IMR-90 (cell line): ENCODE data around the gene PRR20D. TPM values are rescaled to one million over a fixed set of nuclear protein-coding genes. Genes with fewer than 3 reads are reported as not detected.

Experiments used
- ATAC-seq: fragments of 200-7000 bp; cut with Tn5 transposase; 2 replicates; pipeline ENCODE4 v1.9.1; 2020; ENCODE audit warnings: low read depth, mild to moderate bottlenecking, moderate library complexity
- BruUV-seq: library from RNA; stranded (reverse); fragments of 400-500 nt; replicated peaks from 2 replicates; lab custom pipeline; 2021; lab: Mats Ljungman, UMichigan
- CTCF ChIA-PET: fragments of 300-600 bp; formaldehyde crosslinking; extraction: SDS; loops from one replicate; lab custom pipeline; 2021; ENCODE audit warnings: antibody characterized with exemption; lab: Yijun Ruan, JAX
- POLR2A ChIA-PET: fragments of 300-600 bp; sonication (Branson Sonifier 250); formaldehyde crosslinking; loops from one replicate; lab custom pipeline; 2022; ENCODE audit warnings: antibody characterized with exemption; ENCODE audit not compliant: unreplicated experiment; lab: Charles Lee
- DNase-seq: peaks from one replicate; pipeline ENCODE4 v3.0.0; 2013
- H2AFZ ChIP-seq: replicated peaks from 2 replicates; pipeline ENCODE3; 2013; ENCODE audit warnings: low read length, mild to moderate bottlenecking; ENCODE audit not compliant: poor library complexity
- H2AK5ac ChIP-seq: 2 replicates; pipeline ENCODE4 v1.6.1; 2013; ENCODE audit warnings: low read depth, low read length, inconsistent platforms
- H2AK9ac ChIP-seq: replicated peaks from 2 replicates; pipeline ENCODE3; 2013; ENCODE audit warnings: mild to moderate bottlenecking, low read depth, low read length, moderate library complexity; ENCODE audit not compliant: poor library complexity
- H2BK120ac ChIP-seq: 2 replicates; pipeline ENCODE4 v1.6.1; 2013; ENCODE audit warnings: low read depth, low read length, inconsistent platforms
- H2BK15ac ChIP-seq: 3 replicates; pipeline ENCODE4 v1.6.1; 2013; ENCODE audit warnings: low read depth, low read length, inconsistent platforms
- H2BK20ac ChIP-seq: 2 replicates; pipeline ENCODE4 v1.6.1; 2013; ENCODE audit warnings: low read depth, mild to moderate bottlenecking, inconsistent platforms, low read length, moderate library complexity
- H2BK5ac ChIP-seq: 2 replicates; pipeline ENCODE4 v1.6.1; 2013; ENCODE audit warnings: mild to moderate bottlenecking, low read depth, low read length, inconsistent platforms; ENCODE audit not compliant: poor library complexity, severe bottlenecking
- H3K14ac ChIP-seq: replicated peaks from 2 replicates; pipeline ENCODE4 v1.6.1; 2013; ENCODE audit warnings: low read depth, low read length, inconsistent platforms
- H3K18ac ChIP-seq: 2 replicates; pipeline ENCODE4 v1.6.1; 2013; ENCODE audit warnings: low read depth, low read length, control low read depth
- H3K23ac ChIP-seq: 2 replicates; pipeline ENCODE4 v1.6.1; 2013; ENCODE audit warnings: low read depth, low read length, inconsistent platforms
- H3K27ac ChIP-seq: 2 replicates; pipeline ENCODE4 v1.5.1; 2013; ENCODE audit warnings: mild to moderate bottlenecking, control low read depth, low read length; ENCODE audit not compliant: insufficient read depth
- H3K27me3 ChIP-seq: 2 replicates; pipeline ENCODE4 v1.6.1; 2013; ENCODE audit warnings: low read length; ENCODE audit not compliant: control insufficient read depth, insufficient read depth
- H3K36me3 ChIP-seq: 2 replicates; pipeline ENCODE4 v1.6.1; 2013; ENCODE audit warnings: low read length, mixed read lengths; ENCODE audit not compliant: control insufficient read depth, insufficient read depth
- H3K4ac ChIP-seq: 2 replicates; pipeline ENCODE4 v1.6.1; 2013; ENCODE audit warnings: low read depth, low read length, inconsistent platforms
- H3K4me1 ChIP-seq: 2 replicates; pipeline ENCODE4 v1.6.1; 2013; ENCODE audit warnings: low read length, mixed read lengths; ENCODE audit not compliant: control insufficient read depth, insufficient read depth
- H3K4me2 ChIP-seq: 2 replicates; pipeline ENCODE4 v1.6.1; 2013; ENCODE audit warnings: low read depth, mild to moderate bottlenecking, control low read depth, low read length, moderate library complexity
- H3K4me3 ChIP-seq: 2 replicates; pipeline ENCODE4 v1.5.1; 2013; ENCODE audit warnings: low read depth, mild to moderate bottlenecking, control low read depth, low read length, moderate library complexity; ENCODE audit not compliant: insufficient read depth
- H3K56ac ChIP-seq: 2 replicates; pipeline ENCODE4 v1.6.1; 2013; ENCODE audit warnings: low read length, inconsistent platforms; ENCODE audit not compliant: insufficient read depth; ENCODE audit errors: extremely low read depth
- H3K79me1 ChIP-seq, 2 experiments: 2 replicates each; pipeline ENCODE4 v1.6.1; 2013; ENCODE audit warnings: low read length in 2 of 2, inconsistent platforms in 1 of 2, low read depth in 1 of 2
- H3K9ac ChIP-seq: 2 replicates; pipeline ENCODE4 v1.6.1; 2013; ENCODE audit warnings: low read depth, low read length, control low read depth
- H3K9me1 ChIP-seq: 2 replicates; pipeline ENCODE4 v1.6.1; 2013; ENCODE audit warnings: low read length, inconsistent platforms; ENCODE audit not compliant: insufficient read depth
- H3K9me3 ChIP-seq: 2 replicates; pipeline ENCODE4 v1.6.1; 2013; ENCODE audit warnings: low read length; ENCODE audit not compliant: control insufficient read depth, insufficient read depth
- H4K20me1 ChIP-seq: 2 replicates; pipeline ENCODE4 v1.6.1; 2013; ENCODE audit warnings: low read length, inconsistent platforms; ENCODE audit not compliant: insufficient read depth
- H4K5ac ChIP-seq: 2 replicates; pipeline ENCODE4 v1.6.1; 2013; ENCODE audit warnings: mild to moderate bottlenecking, low read depth, low read length, control low read depth
- H4K8ac ChIP-seq, 2 experiments: 2 replicates each; pipeline ENCODE4 v1.6.1; 2013; ENCODE audit warnings: low read depth in 2 of 2, low read length in 2 of 2, control low read depth in 1 of 2, inconsistent platforms in 1 of 2
- H4K91ac ChIP-seq: 2 replicates; pipeline ENCODE4 v1.6.1; 2013; ENCODE audit warnings: low read depth, low read length, inconsistent platforms; ENCODE audit not compliant: insufficient read depth
- BHLHE40 ChIP-seq: fragments of 150-350 bp; IDR thresholded peaks from 2 replicates; pipeline ENCODE4 v1.6.1; 2016; ENCODE audit warnings: mild to moderate bottlenecking, low read depth, low read length
- CEBPB ChIP-seq: IDR thresholded peaks from 2 replicates; pipeline ENCODE4 v1.6.1; 2012; ENCODE audit warnings: low read depth, low read length, improper control_type of control experiment
- CHD1 ChIP-seq: IDR thresholded peaks from 2 replicates; pipeline ENCODE4 v1.6.1; 2012; ENCODE audit warnings: low read depth, low read length, improper control_type of control experiment
- FOS ChIP-seq: fragments of 150-350 bp; IDR thresholded peaks from 2 replicates; pipeline ENCODE4 v1.6.1; 2016; ENCODE audit warnings: low read depth, low read length
- MAFK ChIP-seq: IDR thresholded peaks from 2 replicates; pipeline ENCODE4 v1.6.1; 2012; ENCODE audit warnings: low read depth, low read length, improper control_type of control experiment
- MAZ ChIP-seq: IDR thresholded peaks from 2 replicates; pipeline ENCODE4 v1.6.1; 2012; ENCODE audit warnings: low read depth, mild to moderate bottlenecking, low read length, improper control_type of control experiment, moderate library complexity, borderline replicate concordance
- MXI1 ChIP-seq: IDR thresholded peaks from 2 replicates; pipeline ENCODE4 v1.6.1; 2012; ENCODE audit warnings: low read depth, mild to moderate bottlenecking, low read length, moderate library complexity, borderline replicate concordance
- NFE2L2 ChIP-seq: fragments of 150-350 bp; IDR thresholded peaks from 2 replicates; pipeline ENCODE4 v1.6.1; 2016; ENCODE audit warnings: low read depth, mild to moderate bottlenecking, low read length
- POLR2A ChIP-seq: IDR thresholded peaks from 2 replicates; pipeline ENCODE4 v1.6.1; 2012; ENCODE audit warnings: mild to moderate bottlenecking, low read depth, low read length
- RAD21 ChIP-seq: IDR thresholded peaks from 2 replicates; pipeline ENCODE4 v1.6.1; 2012; ENCODE audit warnings: low read length, improper control_type of control experiment
- RCOR1 ChIP-seq: IDR thresholded peaks from 2 replicates; pipeline ENCODE4 v1.6.1; 2012; ENCODE audit warnings: mild to moderate bottlenecking, low read length, improper control_type of control experiment; ENCODE audit not compliant: insufficient replicate concordance
- RFX5 ChIP-seq: IDR thresholded peaks from 2 replicates; pipeline ENCODE4 v1.8.0; 2012; ENCODE audit warnings: low read depth, mild to moderate bottlenecking, low read length, moderate library complexity
- SMC3 ChIP-seq: fragments of 150-350 bp; IDR thresholded peaks from 2 replicates; pipeline ENCODE4 v1.6.1; 2016; ENCODE audit warnings: low read depth, mild to moderate bottlenecking, antibody characterized with exemption, low read length, moderate library complexity
- WGBS, 2 experiments: methylation state at CpG; one replicate each; pipeline versions ENCODE4 v1.1.5 to v1.1.7; 2013; ENCODE audit warnings: missing lambda C conversion rate in 2 of 2; ENCODE audit not compliant: insufficient read length in 1 of 2; ENCODE audit errors: extremely low coverage in 2 of 2; 5-methylcytosine and 5-hydroxymethylcytosine counted together
- dilution Hi-C: fragments of 300-500 bp; cut with HindIII; formaldehyde crosslinking; loops from one replicate; pipeline ENCODE4 v1.14.3; 2018; ENCODE audit warnings: low sequenced_read_pairs; ENCODE audit not compliant: unreplicated experiment
- in situ Hi-C: fragments of 300-500 bp; cut with MboI; formaldehyde crosslinking; loops from 3 replicates; pipeline ENCODE4 v1.14.3; 2019; ENCODE audit warnings: low sequenced_read_pairs, inconsistent platforms, mixed read lengths
- intact Hi-C: fragments of 100-400 bp; cut with micrococcal nuclease; formaldehyde crosslinking; loops from 2 replicates; pipeline ENCODE4 v1.10.0; 2022
- polyA plus RNA-seq, 3 experiments: library from polyadenylated mRNA; depleted of rRNA; stranded (reverse); fragments of >200 nt; gene quantifications; 2 replicates each; pipeline ENCODE4 v1.2.3, GENCODE V29; 2012; ENCODE audit warnings: low replicate concordance in 1 of 3
- total RNA-seq: library from RNA; depleted of rRNA; stranded (reverse); fragments of >200 nt; gene quantifications from 2 replicates; pipeline ENCODE4 v1.2.3, GENCODE V29; 2012
- TF ChIP-seq, protein P1 (sequence below): fragments of 150-350 bp; IDR thresholded peaks from 2 replicates; pipeline ENCODE4 v1.6.1; 2016; ENCODE audit warnings: low read depth, mild to moderate bottlenecking, low read length, moderate library complexity, borderline replicate concordance
- TF ChIP-seq, protein P2 (sequence below): conservative IDR thresholded peaks from 2 replicates; pipeline ENCODE4 v1.5.1; 2012; ENCODE audit warnings: mild to moderate bottlenecking, low read depth, low read length, improper control_type of control experiment
- TF ChIP-seq, protein P3 (sequence below): fragments of 150-350 bp; IDR thresholded peaks from 2 replicates; pipeline ENCODE4 v1.6.1; 2017; ENCODE audit warnings: mild to moderate bottlenecking, antibody characterized with exemption, low read length, low read depth

Gene PRR20D
- total and polyA plus RNA-seq, 2 of the 4 experiments (the other 2 are of a cell fraction) = not detected

DNA sequence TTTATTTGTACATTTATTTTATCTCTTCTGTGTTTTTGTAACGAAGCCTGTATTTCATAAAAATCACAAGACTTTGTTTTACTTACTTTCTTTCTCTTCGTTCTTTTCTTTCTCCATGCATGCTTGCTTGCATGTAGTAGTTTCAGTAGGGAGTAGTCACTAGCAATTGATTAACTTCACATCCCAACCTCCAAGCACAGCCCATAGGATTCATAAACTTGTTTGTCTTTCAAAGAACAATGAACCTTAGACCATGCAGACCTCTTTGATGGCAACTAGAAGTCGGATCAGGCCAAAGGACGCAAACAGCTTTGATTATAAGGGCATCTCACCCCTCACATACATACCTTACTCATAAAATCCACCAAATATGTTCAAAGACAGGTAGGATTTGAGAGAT is 22.8 kb upstream of the PRR20D start:
- Histone ChIP-seq H3K9ac (no peak overlapping the region), H4K20me1 (no peaks in the 10 kb centered on the region), H2AFZ (no peak overlapping the region), H2BK15ac (no peak overlapping the region), H3K27ac (no peak overlapping the region), H3K14ac (no peak overlapping the region), H4K91ac (no peak overlapping the region), H2BK120ac (no peak overlapping the region), H4K8ac (no peak overlapping the region), H4K5ac (no peak overlapping the region), H2AK9ac (no peak overlapping the region), H2AK5ac (no peak overlapping the region), H3K4me2 (no peak overlapping the region), H3K9me3 (0 out of 2 replicates have a peak, but pooled peaks cover 2% of the 10 kb centered on the region), H3K36me3 (no peaks in the 10 kb centered on the region), H3K56ac (no peak overlapping the region), H3K4ac (no peak overlapping the region), H3K4me1 (no peaks in the 10 kb centered on the region), H3K23ac (no peak overlapping the region), H2BK5ac (no peak overlapping the region), H3K18ac (no peak overlapping the region), H2BK20ac (no peak overlapping the region), H3K27me3 (no peaks in the 10 kb centered on the region), H3K4me3 (no peak overlapping the region), H3K9me1 (no peaks in the 10 kb centered on the region), H3K79me1 (no peaks in the 10 kb centered on the region)
- CTCF ChIA-PET = no interaction called here
- intact Hi-C loops = no loop called here
- in situ Hi-C loops = no loop called here
- POLR2A ChIA-PET = no interaction called here
- BruUV-seq = no TSS peak
- ATAC-seq (no peak), DNase-seq (no peak)
- dilution Hi-C loops = no loop called here
- TF ChIP-seq SMC3 (no peak), BHLHE40 (no peak), CHD1 (no peak), RCOR1 (no peak), MXI1 (no peak), RFX5 (no peak), POLR2A (no peak), MAZ (no peak), FOS (no peak), RAD21 (no peak), NFE2L2 (no peak), MAFK (no peak), CEBPB (no peak)
- TF ChIP-seq, protein P1, sequence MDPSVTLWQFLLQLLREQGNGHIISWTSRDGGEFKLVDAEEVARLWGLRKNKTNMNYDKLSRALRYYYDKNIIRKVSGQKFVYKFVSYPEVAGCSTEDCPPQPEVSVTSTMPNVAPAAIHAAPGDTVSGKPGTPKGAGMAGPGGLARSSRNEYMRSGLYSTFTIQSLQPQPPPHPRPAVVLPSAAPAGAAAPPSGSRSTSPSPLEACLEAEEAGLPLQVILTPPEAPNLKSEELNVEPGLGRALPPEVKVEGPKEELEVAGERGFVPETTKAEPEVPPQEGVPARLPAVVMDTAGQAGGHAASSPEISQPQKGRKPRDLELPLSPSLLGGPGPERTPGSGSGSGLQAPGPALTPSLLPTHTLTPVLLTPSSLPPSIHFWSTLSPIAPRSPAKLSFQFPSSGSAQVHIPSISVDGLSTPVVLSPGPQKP = no peak
- TF ChIP-seq, protein P2, sequence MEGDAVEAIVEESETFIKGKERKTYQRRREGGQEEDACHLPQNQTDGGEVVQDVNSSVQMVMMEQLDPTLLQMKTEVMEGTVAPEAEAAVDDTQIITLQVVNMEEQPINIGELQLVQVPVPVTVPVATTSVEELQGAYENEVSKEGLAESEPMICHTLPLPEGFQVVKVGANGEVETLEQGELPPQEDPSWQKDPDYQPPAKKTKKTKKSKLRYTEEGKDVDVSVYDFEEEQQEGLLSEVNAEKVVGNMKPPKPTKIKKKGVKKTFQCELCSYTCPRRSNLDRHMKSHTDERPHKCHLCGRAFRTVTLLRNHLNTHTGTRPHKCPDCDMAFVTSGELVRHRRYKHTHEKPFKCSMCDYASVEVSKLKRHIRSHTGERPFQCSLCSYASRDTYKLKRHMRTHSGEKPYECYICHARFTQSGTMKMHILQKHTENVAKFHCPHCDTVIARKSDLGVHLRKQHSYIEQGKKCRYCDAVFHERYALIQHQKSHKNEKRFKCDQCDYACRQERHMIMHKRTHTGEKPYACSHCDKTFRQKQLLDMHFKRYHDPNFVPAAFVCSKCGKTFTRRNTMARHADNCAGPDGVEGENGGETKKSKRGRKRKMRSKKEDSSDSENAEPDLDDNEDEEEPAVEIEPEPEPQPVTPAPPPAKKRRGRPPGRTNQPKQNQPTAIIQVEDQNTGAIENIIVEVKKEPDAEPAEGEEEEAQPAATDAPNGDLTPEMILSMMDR = no peak
- TF ChIP-seq, protein P3, sequence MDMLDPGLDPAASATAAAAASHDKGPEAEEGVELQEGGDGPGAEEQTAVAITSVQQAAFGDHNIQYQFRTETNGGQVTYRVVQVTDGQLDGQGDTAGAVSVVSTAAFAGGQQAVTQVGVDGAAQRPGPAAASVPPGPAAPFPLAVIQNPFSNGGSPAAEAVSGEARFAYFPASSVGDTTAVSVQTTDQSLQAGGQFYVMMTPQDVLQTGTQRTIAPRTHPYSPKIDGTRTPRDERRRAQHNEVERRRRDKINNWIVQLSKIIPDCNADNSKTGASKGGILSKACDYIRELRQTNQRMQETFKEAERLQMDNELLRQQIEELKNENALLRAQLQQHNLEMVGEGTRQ = no peak
- no CpG with 5 or more reads among the region's 4 CpGs for WGBS, 2 experiments
